Suprapubic skin (tissue), 4 donors: ENCODE results near the gene CCNL2. TPM values are rescaled to one million over a fixed set of nuclear protein-coding genes. Genes with fewer than 3 reads are reported as not detected.

Experiments
- DNase-seq, 2 donors: peaks; one replicate each; pipeline ENCODE4 v3.0.0-alpha.2; 2019; ENCODE audit warnings: low spot score in 2 of 2
- H3K27ac ChIP-seq: fragments of 200-600 bp; sonication (generic); one replicate; pipeline ENCODE4 v1.5.1; 2019
- H3K27me3 ChIP-seq: fragments of 200-600 bp; sonication (generic); one replicate; pipeline ENCODE4 v1.5.1; 2019
- H3K36me3 ChIP-seq: fragments of 200-600 bp; sonication (generic); one replicate; pipeline ENCODE4 v1.5.1; 2019
- H3K4me1 ChIP-seq: fragments of 200-600 bp; sonication (generic); one replicate; pipeline ENCODE4 v1.5.1; 2019
- H3K4me3 ChIP-seq: fragments of 200-600 bp; sonication (generic); one replicate; pipeline ENCODE4 v1.5.1; 2019; ENCODE audit warnings: mild to moderate bottlenecking
- H3K9me3 ChIP-seq: fragments of 200-600 bp; sonication (generic); one replicate; pipeline ENCODE4 v1.5.1; 2019
- EP300 ChIP-seq: sonication (generic); formaldehyde crosslinking; IDR thresholded peaks from one replicate; pipeline ENCODE4 v1.6.1; 2017; ENCODE audit warnings: antibody characterized with exemption
- POLR2A ChIP-seq, 2 donors: fragments of 450-650 bp; IDR thresholded peaks; one replicate each; pipeline ENCODE4 v1.6.1; 2017; ENCODE audit warnings: antibody characterized with exemption in 2 of 2, mild to moderate bottlenecking in 2 of 2, moderate library complexity in 2 of 2
- POLR2AphosphoS5 ChIP-seq, 3 donors: sonication (generic); formaldehyde crosslinking; IDR thresholded peaks; one replicate each; pipeline ENCODE4 v1.6.1; 2017; ENCODE audit warnings: antibody characterized with exemption in 3 of 3
- WGBS: methylation state at CpG from one replicate; pipeline ENCODE4 v1.1.5; 2018; 5-methylcytosine and 5-hydroxymethylcytosine counted together
- total RNA-seq, 4 donors: library from RNA; depleted of rRNA; stranded (reverse); fragments of >200 nt; gene quantifications; one replicate each; pipeline ENCODE4 v1.1.0, GENCODE V29; 2016
- TF ChIP-seq, protein P1 (sequence below), 2 donors: fragments of 200-600 bp in 1 of 2; fragments of 450-650 bp in 1 of 2; sonication (generic) in 1 of 2; IDR thresholded peaks; one replicate each; pipeline ENCODE4 v1.5.1; 2016 to 2019; ENCODE audit warnings: antibody characterized with exemption in 2 of 2, mild to moderate bottlenecking in 1 of 2, moderate library complexity in 1 of 2

The CCNL2 gene
- total RNA-seq, 4 donors from 2014 or later: 136 to 599 (median 160) TPM

DNA sequence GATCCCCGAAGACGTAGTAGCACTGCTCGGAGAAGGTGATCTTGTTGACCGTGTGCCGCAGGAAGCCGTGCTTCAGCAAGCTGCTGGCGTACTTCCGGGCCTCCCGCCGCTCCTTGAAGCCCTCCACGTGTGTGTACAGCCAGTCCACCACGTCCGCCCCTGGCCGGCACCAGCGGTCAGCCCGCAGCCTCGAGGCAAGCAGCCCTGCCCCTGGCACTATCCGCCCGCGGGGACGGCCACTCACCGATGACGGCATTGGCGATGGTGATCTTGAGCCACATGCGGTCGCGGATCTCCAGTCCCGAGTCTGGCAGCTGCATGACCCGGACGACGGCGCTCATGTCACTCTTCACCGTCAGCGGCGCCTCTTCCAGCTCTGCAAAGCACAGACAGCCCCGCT lies 60.9 kb downstream of the CCNL2 start:
- Histone ChIP-seq H3K4me3 (no peak overlapping the region), H3K36me3 (peaks cover 64% of the 10 kb centered on the region), H3K27ac (no peak overlapping the region), H3K4me1 (peaks cover 10% of the 10 kb centered on the region), H3K27me3 (no peaks in the 10 kb centered on the region), H3K9me3 (no peaks in the 10 kb centered on the region)
- no peak for TF ChIP-seq POLR2AphosphoS5 (IDR thresholded peaks at IDR 0.05)
- TF ChIP-seq POLR2A (IDR thresholded peaks at IDR 0.05): no peak
- no peak for TF ChIP-seq EP300
- TF ChIP-seq, protein P1, sequence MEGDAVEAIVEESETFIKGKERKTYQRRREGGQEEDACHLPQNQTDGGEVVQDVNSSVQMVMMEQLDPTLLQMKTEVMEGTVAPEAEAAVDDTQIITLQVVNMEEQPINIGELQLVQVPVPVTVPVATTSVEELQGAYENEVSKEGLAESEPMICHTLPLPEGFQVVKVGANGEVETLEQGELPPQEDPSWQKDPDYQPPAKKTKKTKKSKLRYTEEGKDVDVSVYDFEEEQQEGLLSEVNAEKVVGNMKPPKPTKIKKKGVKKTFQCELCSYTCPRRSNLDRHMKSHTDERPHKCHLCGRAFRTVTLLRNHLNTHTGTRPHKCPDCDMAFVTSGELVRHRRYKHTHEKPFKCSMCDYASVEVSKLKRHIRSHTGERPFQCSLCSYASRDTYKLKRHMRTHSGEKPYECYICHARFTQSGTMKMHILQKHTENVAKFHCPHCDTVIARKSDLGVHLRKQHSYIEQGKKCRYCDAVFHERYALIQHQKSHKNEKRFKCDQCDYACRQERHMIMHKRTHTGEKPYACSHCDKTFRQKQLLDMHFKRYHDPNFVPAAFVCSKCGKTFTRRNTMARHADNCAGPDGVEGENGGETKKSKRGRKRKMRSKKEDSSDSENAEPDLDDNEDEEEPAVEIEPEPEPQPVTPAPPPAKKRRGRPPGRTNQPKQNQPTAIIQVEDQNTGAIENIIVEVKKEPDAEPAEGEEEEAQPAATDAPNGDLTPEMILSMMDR (IDR thresholded peaks at IDR 0.05): no peak
- no peak for DNase-seq
- 98% methylated on average over 12 of the region's 36 CpGs for WGBS

DNA sequence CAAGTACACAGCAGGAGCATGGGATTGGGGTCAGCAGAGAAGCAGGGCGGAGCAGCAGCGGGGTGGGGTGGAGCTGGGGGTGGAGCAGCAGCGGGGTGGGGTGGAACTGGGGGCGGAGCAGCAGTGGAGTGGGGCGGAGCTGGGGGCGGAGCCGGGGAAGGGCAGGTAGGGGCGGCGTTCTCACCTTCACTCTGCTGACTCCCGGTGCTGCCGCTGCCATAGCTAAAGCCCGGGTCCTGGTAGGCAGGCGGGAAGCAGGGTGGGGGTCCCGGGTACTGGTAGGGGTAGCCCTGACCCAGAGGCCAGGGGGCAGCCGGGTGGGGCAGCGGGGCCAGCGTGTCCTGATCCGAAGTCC lies 61.4 kb downstream of the CCNL2 start:
- no peak for DNase-seq
- TF ChIP-seq POLR2AphosphoS5 (IDR thresholded peaks at IDR 0.05): no peak
- no peak for TF ChIP-seq POLR2A (IDR thresholded peaks at IDR 0.05)
- TF ChIP-seq EP300: no peak
- TF ChIP-seq, protein P1 (IDR thresholded peaks at IDR 0.05): no peak
- H3K27ac ChIP-seq: no peak overlapping the region

DNA sequence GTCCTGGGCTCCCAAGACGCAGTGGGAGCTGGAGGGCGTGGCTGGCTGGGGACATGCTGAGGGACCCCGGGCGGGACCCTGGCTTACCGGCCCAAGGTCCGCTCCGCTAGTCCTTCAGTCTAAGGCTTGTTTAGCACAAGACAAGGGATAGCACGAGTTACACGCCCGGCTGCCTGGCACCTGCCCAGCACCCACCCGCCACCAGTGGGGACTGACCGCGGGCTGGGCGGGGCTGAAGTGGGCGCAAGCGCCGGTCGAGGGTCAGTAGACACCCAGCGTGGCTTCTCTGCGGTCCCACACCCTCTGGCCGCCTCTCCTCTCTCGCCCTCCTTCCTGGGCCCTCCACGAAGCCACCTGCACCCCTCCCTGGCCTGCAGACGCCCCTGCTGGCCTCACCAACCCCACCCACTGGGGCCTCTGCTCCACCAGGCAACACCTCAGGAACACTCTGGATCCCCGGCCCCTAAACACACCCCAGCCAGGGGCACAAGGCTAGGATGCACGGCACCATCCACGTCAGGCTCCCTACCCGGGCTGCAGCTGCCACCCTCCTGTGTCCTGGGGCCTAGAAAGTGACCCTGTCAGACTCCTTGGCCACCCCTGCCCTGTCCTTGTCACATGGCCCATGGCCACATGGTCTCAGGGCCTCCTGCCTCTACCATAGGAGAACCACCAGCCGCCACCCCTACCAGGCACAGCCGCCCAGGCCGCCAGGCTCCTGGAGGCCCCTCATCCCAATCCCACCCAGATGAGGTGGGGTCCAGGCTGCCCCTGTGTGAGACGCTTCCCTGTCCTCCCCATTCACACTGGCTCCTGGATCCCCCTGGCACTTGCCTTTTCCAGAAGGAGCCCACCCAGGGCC lies 62.0 kb downstream of the CCNL2 start:
- H3K4me1 ChIP-seq: peaks cover 21% of the 10 kb centered on the region
- WGBS: 94% methylated on average over 20 of the region's 32 CpGs
- DNase-seq: no peak
- H3K27me3 ChIP-seq: no peaks in the 10 kb centered on the region
- no peak overlapping the region for H3K27ac ChIP-seq
- peaks cover 64% of the 10 kb centered on the region for H3K36me3 ChIP-seq
- TF ChIP-seq, protein P1 (IDR thresholded peaks at IDR 0.05): no peak
- no peak overlapping the region for H3K4me3 ChIP-seq
- no peaks in the 10 kb centered on the region for H3K9me3 ChIP-seq

More for the DNA sequence above, 61.4 kb downstream of the CCNL2 start:
- Histone ChIP-seq H3K4me1 (peaks cover 15% of the 10 kb centered on the region), H3K4me3 (no peak overlapping the region), H3K9me3 (no peaks in the 10 kb centered on the region), H3K27me3 (no peaks in the 10 kb centered on the region), H3K36me3 (peaks cover 64% of the 10 kb centered on the region)
- WGBS: 57% methylated on average over 11 of the region's 18 CpGs

DNA sequence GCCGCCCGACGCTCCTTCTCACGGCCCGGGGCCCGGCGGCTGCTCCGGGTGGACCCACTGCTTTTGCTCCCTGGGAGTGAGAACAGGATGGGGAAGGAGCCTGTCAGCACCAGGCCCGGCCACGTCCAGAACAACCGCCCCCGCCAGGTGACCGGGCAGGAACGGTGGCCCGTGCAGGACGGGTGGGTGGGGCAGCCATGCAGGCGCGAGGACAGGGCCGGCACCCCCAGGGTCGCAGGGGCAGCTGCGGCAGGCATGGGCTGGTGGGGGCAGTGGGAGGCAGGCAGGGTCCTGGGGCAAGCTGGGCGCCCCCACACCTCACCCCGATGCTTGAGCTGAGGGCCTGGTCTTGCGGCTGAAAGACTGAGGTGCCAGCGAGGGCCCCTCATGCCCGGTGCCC lies 62.7 kb downstream of the CCNL2 start:
- no peak for TF ChIP-seq EP300
- TF ChIP-seq POLR2AphosphoS5 (IDR thresholded peaks at IDR 0.05): no peak
- TF ChIP-seq, protein P1 (IDR thresholded peaks at IDR 0.05): no peak
- no peak for TF ChIP-seq POLR2A (IDR thresholded peaks at IDR 0.05)
- H3K36me3 ChIP-seq: peaks cover 60% of the 10 kb centered on the region
- no peak overlapping the region for H3K4me3 ChIP-seq
- H3K9me3 ChIP-seq: no peaks in the 10 kb centered on the region
- H3K4me1 ChIP-seq: peaks cover 28% of the 10 kb centered on the region
- no peak for DNase-seq
- H3K27ac ChIP-seq: no peak overlapping the region
- WGBS: 80% methylated on average over 1 of the region's 26 CpGs
- no peaks in the 10 kb centered on the region for H3K27me3 ChIP-seq

DNA sequence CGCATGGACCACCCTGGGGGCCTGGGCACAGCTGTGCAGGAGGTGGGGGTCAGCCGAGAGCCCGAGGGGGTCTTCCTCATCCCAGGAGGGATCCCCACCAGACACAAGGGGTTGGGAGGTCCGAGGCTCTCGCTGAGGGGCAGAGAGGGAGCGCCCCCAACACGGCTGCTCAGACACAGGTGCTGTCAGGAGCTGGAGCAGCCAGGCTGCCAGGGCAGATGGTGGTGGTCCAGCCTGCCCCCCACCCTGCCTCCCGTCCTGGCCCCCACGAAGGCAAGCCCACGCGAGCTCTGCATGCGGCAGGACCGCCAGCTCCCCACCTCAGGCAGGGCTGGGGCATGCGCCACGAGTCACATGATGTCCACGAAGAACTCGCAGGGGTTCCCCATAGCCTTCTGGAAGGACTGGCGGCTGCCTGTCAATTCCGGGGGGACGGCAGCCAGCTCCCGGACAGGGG lies 63.3 kb downstream of the CCNL2 start:
- no peak for TF ChIP-seq POLR2A (IDR thresholded peaks at IDR 0.05)
- TF ChIP-seq POLR2AphosphoS5 (IDR thresholded peaks at IDR 0.05): no peak
- TF ChIP-seq, protein P1 (IDR thresholded peaks at IDR 0.05): no peak
- TF ChIP-seq EP300: no peak
- no peaks in the 10 kb centered on the region for H3K9me3 ChIP-seq
- WGBS: no CpG with 5 or more reads among the region's 21 CpGs
- H3K36me3 ChIP-seq: peaks cover 55% of the 10 kb centered on the region
- DNase-seq: no peak
- no peak overlapping the region for H3K27ac ChIP-seq
- no peak overlapping the region for H3K4me3 ChIP-seq
- no peaks in the 10 kb centered on the region for H3K27me3 ChIP-seq
- H3K4me1 ChIP-seq: peaks cover 34% of the 10 kb centered on the region
